Epithelial cell of esophagus (primary cell): ENCODE data around the gene STK4.
A peak's percentile ranks its signal among the peaks of the same experiment; 100 is the strongest.

Source experiments
- DNase-seq: peaks from one replicate; pipeline ENCODE4 v3.0.0; 2010; ENCODE audit warnings: low read depth
- H3K4me3 ChIP-seq: 2 replicates; pipeline ENCODE4 v1.5.1; 2011; ENCODE audit warnings: mild to moderate bottlenecking, low read length, control low read depth
- CTCF ChIP-seq: IDR thresholded peaks from 2 replicates; pipeline ENCODE4 v1.5.1; 2011; ENCODE audit warnings: low read depth, mild to moderate bottlenecking, low read length, control low read depth, inconsistent platforms; ENCODE audit not compliant: insufficient read depth; ENCODE audit errors: missing control alignments

Gene STK4

GRCh38 chr20:45103072-45103471, 136.8 kb downstream of the STK4 start:
- DNase-seq = no peak
- TF ChIP-seq CTCF = no peak
- H3K4me3 ChIP-seq = no peak overlapping the region

- TF ChIP-seq CTCF = no peak
- H3K4me3 ChIP-seq = no peak overlapping the region
- peak; percentile 92 for DNase-seq
Observed at GRCh38 chr20:45104786-45105185, 138.5 kb downstream of the STK4 start.

GRCh38 chr20:45105317-45105716, 139.0 kb downstream of the STK4 start:
- TF ChIP-seq CTCF = no peak
- no peak overlapping the region for H3K4me3 ChIP-seq
- no peak for DNase-seq

GRCh38 chr20:45109634-45110033, 143.3 kb downstream of the STK4 start:
- DNase-seq = no peak
- TF ChIP-seq CTCF = no peak
- H3K4me3 ChIP-seq = no peak overlapping the region

GRCh38 chr20:45110301-45110700, 144.0 kb downstream of the STK4 start:
- H3K4me3 ChIP-seq = no peak overlapping the region
- DNase-seq = no peak
- no peak for TF ChIP-seq CTCF

- TF ChIP-seq CTCF = no peak
- no peak for DNase-seq
- no peak overlapping the region for H3K4me3 ChIP-seq
Observed at GRCh38 chr20:45111285-45111684, 145.0 kb downstream of the STK4 start.

GRCh38 chr20:45111799-45112471, 145.6 kb downstream of the STK4 start:
- TF ChIP-seq CTCF = peak; percentile 45
- H3K4me3 ChIP-seq = no peak overlapping the region
- peak; percentile 33 for DNase-seq
